Epithelial cell of esophagus (primary cell): ENCODE results near the gene ARID1A.
"Not testable (repeated sequence)": the region's sequence is repeated elsewhere in the genome, so short reads cannot be mapped to it uniquely, and the experiment has no call there.

Experiments used
- DNase-seq: peaks from one replicate; pipeline ENCODE4 v3.0.0; 2010; ENCODE audit warnings: low read depth
- H3K4me3 ChIP-seq: 2 replicates; pipeline ENCODE4 v1.5.1; 2011; ENCODE audit warnings: mild to moderate bottlenecking, low read length, control low read depth
- TF ChIP-seq, protein P1 (sequence below): IDR thresholded peaks from 2 replicates; pipeline ENCODE4 v1.5.1; 2011; ENCODE audit warnings: low read depth, mild to moderate bottlenecking, low read length, control low read depth, inconsistent platforms; ENCODE audit not compliant: insufficient read depth; ENCODE audit errors: missing control alignments

Gene ARID1A

DNA sequence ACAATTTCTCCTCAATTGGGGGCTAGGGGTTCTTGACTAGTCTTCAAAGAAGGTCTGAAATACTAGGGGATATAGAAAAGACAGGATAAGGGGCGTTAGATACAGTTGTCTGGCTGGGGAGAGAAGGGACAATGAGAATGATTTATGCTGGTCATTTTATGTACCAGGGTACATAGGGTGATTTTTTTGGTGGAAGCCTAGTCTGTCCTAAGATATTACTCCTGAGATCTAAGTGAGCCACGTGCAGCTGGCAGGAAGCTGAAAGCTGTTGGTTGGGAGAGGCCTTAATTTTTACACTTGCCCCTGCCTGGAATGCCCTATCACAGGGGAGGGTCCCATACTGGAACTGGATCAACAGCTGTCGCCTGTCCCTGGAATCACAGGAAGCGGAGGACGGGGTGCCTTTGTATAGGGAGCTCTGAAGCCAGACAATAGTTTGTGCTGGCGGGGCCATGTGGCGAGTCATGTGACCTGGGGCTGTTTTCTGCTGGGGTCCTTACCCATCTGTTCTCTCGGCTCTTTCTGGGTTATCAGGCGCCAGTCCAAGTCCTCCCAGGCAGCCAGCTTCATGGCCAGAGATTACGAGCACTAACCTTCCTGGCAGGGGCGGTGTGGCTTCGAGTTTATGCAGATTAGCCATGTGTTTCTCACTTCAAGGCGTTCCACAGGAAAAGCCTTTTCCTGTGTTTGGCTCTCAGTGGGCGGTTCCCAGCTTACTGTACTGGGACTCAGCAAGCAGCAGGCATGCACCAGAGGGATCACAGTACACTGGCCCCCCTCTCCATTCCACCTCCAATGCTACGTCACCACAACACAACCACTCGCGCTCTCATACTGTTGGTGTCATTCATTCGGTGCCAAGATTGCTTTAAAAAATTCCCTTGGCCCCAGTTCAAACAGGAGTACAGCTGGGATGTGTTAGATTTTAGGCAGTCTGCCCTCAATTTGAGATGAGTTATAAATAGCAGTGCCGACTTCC, 27.5 kb downstream of the ARID1A start:
- peak; percentile 88 for DNase-seq
- no peak overlapping the region for H3K4me3 ChIP-seq
- TF ChIP-seq, protein P1, sequence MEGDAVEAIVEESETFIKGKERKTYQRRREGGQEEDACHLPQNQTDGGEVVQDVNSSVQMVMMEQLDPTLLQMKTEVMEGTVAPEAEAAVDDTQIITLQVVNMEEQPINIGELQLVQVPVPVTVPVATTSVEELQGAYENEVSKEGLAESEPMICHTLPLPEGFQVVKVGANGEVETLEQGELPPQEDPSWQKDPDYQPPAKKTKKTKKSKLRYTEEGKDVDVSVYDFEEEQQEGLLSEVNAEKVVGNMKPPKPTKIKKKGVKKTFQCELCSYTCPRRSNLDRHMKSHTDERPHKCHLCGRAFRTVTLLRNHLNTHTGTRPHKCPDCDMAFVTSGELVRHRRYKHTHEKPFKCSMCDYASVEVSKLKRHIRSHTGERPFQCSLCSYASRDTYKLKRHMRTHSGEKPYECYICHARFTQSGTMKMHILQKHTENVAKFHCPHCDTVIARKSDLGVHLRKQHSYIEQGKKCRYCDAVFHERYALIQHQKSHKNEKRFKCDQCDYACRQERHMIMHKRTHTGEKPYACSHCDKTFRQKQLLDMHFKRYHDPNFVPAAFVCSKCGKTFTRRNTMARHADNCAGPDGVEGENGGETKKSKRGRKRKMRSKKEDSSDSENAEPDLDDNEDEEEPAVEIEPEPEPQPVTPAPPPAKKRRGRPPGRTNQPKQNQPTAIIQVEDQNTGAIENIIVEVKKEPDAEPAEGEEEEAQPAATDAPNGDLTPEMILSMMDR: no peak

DNA sequence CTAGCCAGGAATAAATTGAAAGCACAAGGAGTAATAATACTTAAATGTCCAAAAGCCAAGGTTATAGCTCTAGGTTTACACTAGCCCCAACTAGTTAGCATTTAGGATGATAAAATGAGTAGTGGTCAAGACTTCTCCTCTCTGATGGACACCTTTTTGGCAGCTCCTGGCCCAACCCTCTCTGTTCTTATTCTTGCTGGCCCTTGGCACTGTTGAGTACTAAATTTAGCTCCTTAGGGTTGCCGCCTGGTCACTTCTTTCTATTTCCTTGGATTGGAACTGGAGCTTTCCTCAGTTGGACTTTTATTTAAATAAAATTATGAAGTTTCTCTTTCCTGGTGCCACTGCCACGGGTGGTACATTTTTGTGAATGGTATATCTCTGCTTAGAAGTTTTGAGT, 28.3 kb downstream of the ARID1A start:
- no peak for DNase-seq
- no peak overlapping the region for H3K4me3 ChIP-seq
- TF ChIP-seq, protein P1: no peak

DNA sequence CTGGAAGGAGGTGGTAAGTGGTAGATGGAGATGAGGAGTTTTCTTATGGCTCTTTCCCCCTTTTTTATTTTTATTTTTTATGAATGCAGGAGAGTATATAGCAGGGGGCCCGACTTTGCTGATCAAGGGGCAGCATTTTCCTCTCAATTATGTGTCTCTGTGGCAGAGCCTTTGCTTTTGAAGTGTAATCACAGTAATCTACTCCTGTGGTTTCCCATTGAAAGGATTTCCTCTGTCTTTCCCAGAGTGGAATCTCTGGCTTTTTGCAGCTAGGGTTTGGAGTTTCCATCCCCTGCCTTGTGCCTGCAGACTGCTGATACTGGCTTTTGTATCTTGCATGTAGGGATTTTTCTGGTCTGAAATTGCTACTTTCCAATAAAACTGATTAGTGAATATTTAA, 29.1 kb downstream of the ARID1A start:
- TF ChIP-seq, protein P1: no peak
- H3K4me3 ChIP-seq: no peak overlapping the region

DNA sequence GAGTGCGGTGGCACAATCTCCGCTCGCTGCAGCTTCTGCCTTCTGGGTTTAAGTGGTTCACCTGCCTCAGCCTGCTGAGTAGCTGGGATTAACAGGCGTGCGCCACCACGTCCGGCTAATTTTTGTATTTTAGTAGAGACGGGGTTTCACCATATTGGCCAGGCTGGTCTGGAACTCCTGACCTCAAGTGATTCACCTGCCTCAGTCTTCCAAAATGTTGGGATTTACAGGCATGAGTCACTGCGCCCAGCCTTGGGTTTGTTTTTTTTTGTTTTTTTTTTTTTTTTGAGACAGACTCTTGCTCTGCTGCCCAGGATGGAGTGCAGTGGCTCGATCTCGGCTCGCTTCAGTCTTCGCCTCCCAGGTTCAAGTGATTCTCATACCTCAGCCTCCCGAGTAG, 30.1 kb downstream of the ARID1A start:
- not testable (repeated sequence) for H3K4me3 ChIP-seq, DNase-seq

More for the DNA sequence above, 29.1 kb downstream of the ARID1A start:
- DNase-seq: no peak

DNA sequence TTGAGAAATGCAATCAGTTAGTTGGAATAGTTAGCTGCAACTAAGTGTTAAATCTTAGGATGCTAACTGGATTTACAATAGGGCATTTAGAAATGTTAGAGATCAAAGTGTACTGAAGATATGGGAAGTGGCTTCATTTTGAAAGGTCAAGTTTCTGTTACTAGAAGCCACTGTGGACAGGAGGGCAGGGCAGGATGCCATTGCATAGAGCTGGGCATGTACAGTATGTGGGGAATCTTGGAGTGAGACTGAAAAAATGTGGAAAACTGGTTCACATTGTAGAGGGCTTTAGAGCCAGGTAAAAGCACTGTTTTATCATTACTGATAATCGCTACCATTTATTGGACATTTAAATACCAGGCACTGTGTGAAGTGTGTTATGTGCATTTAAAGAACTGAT, 31.0 kb downstream of the ARID1A start:
- TF ChIP-seq, protein P1: no peak
- no peak for DNase-seq
- no peak overlapping the region for H3K4me3 ChIP-seq

DNA sequence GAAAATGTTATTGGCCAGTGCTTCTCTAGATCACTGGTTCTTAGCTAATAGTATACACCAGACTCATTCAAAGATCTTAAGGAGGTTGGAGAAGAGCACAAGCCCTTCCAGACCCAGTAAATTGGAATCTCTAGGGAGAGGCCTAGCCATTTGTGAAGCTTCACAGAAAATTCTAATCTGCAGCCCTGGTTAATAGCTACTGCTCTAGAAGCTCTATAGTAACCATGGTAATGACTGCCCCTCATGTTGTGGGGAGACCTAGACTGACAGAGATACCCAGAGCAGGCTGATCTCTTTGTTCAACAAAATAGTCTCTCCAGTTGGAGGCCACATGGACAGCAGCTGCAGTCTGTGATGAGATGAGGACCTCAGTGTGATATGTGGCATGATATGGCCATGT, 31.7 kb downstream of the ARID1A start:
- no peak for DNase-seq
- no peak overlapping the region for H3K4me3 ChIP-seq
- TF ChIP-seq, protein P1: no peak

DNA sequence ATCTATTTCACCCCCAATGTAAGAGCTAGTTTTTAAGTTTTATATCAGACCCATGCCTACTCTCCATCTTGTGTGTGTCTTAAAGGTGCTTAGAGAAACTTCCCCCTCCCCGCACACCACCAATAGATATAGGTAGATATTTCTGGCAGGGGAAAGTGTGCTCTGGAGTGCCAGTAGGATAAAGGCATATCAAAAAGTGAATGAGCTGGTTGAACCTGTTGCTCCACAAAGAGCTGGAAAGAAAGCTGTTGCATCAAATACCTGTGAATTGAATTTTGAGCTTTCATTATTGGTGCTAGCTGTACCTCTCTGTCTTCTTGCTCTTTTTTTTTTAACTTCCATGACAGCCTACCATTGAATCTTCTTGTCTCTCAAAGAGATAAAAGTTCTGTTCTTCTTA, 32.8 kb downstream of the ARID1A start:
- no peak overlapping the region for H3K4me3 ChIP-seq
- TF ChIP-seq, protein P1: no peak
- DNase-seq: peak; percentile 59
